Esophagus (tissue), 2 donors: ENCODE results near the gene C1GALT1C1. TPM values are rescaled to one million over a fixed set of nuclear protein-coding genes. Genes with fewer than 3 reads are reported as not detected.

ENCODE experiments used
- H3K27ac ChIP-seq, 2 donors: one replicate each; pipeline ENCODE4 v1.5.1; 2013; ENCODE audit warnings: low read depth in 2 of 2, mild to moderate bottlenecking in 2 of 2, inconsistent platforms in 1 of 2, low read length in 1 of 2, moderate library complexity in 1 of 2
- H3K27me3 ChIP-seq, 2 donors: one replicate each; pipeline ENCODE4 v1.6.1; 2013; ENCODE audit warnings: low read length in 2 of 2, control low read depth in 1 of 2, mild to moderate bottlenecking in 1 of 2; ENCODE audit not compliant: insufficient read depth in 2 of 2, control insufficient read depth in 1 of 2
- H3K36me3 ChIP-seq, 2 donors: one replicate each; pipeline ENCODE4 v1.6.1; 2013; ENCODE audit warnings: low read length in 1 of 2; ENCODE audit not compliant: control insufficient read depth in 2 of 2, insufficient read depth in 2 of 2
- H3K4me1 ChIP-seq, 2 donors: one replicate each; pipeline ENCODE4 v1.6.1; 2013; ENCODE audit warnings: low read length in 1 of 2; ENCODE audit not compliant: control insufficient read depth in 2 of 2, insufficient read depth in 2 of 2
- H3K4me3 ChIP-seq, 2 donors: one replicate each; pipeline ENCODE4 v1.5.1; 2013; ENCODE audit warnings: low read length in 2 of 2, mild to moderate bottlenecking in 2 of 2, low read depth in 1 of 2, moderate library complexity in 1 of 2
- H3K9me3 ChIP-seq, 2 donors: one replicate each; pipeline ENCODE4 v1.6.1; 2013; ENCODE audit warnings: mild to moderate bottlenecking in 2 of 2, low read depth in 1 of 2, low read length in 1 of 2, moderate library complexity in 1 of 2; ENCODE audit not compliant: control insufficient read depth in 2 of 2, insufficient read depth in 1 of 2
- WGBS, 2 donors: extraction: QIAGEN DNeasy Blood & Tissue Kit; methylation state at CpG; one replicate each; pipeline ENCODE4 v1.1.7; 2013; 5-methylcytosine and 5-hydroxymethylcytosine counted together
- polyA plus RNA-seq, 2 donors: library from polyadenylated mRNA; stranded (reverse); fragments of 200-250 nt; gene quantifications; one replicate each; pipeline ENCODE4 v1.2.3, GENCODE V29; 2013
- donor health status: healthy with polysubstance abuse.
- donor health status: Bipolar disorder and iron deficiency.

C1GALT1C1 gene
- polyA plus RNA-seq, 2 donors = 13.2 to 15.0 TPM

- H3K27me3 ChIP-seq = no peaks in the 10 kb centered on the region
- 0 to 21% methylated on average over 5 of the region's 5 CpGs for WGBS, 2 donors
Measured at GRCh38 chrX:120604361-120604782, 25.5 kb downstream of the C1GALT1C1 start.

GRCh38 chrX:120603707-120604360 lies 26.0 kb downstream of the C1GALT1C1 start, which contains the start of gene MCTS1:
MCTS1 (plus strand) TSS chrX:120604101; CDS start chrX:120604237, 136 bp downstream.
- Histone ChIP-seq H3K4me1 (no peaks in the 10 kb centered on the region), H3K36me3 (no peaks in the 10 kb centered on the region), H3K27me3 (no peaks in the 10 kb centered on the region), H3K27ac (peak within 1 kb of the TSS; percentile 91 to 97), H3K4me3 (peak within 1 kb of the TSS; percentile 61 to 67), H3K9me3 (no peaks in the 10 kb centered on the region)
- 1 to 38% methylated on average over 31 of the region's 31 CpGs for WGBS, 2 donors

More at GRCh38 chrX:120604361-120604782, 25.5 kb downstream of the C1GALT1C1 start:
- peak overlapping the region; percentile 61 to 67 for H3K4me3 ChIP-seq
- H3K4me1 ChIP-seq = no peaks in the 10 kb centered on the region
- H3K9me3 ChIP-seq = no peaks in the 10 kb centered on the region
- H3K27ac ChIP-seq = peak overlapping the region; percentile 91 to 97
- H3K36me3 ChIP-seq = no peaks in the 10 kb centered on the region

- no peaks in the 10 kb centered on the region for H3K36me3 ChIP-seq
- H3K9me3 ChIP-seq = no peaks in the 10 kb centered on the region
- H3K4me3 ChIP-seq = no peak overlapping the region
- H3K27ac ChIP-seq = no peak overlapping the region
- H3K4me1 ChIP-seq = no peaks in the 10 kb centered on the region
- 86 to 96% methylated on average over 2 of the region's 2 CpGs for WGBS, 2 donors
- H3K27me3 ChIP-seq = no peaks in the 10 kb centered on the region
Measured at GRCh38 chrX:120585702-120586101, 44.2 kb downstream of the C1GALT1C1 start.

Other genes starting within 250 kb of the C1GALT1C1 start
- gene LAMP2, start 160.8 kb downstream of the C1GALT1C1 start, polyA plus RNA-seq = 10 to 100 TPM; 34.5 to 57.1 TPM
- gene CUL4B, start 69.1 kb downstream of the C1GALT1C1 start, polyA plus RNA-seq = 10 to 100 TPM; 16.7 to 24.2 TPM
- gene MCTS1, start 26.0 kb downstream of the C1GALT1C1 start, polyA plus RNA-seq = 10 to 100 TPM; 32.5 to 49.2 TPM
- not detected for gene CT47B1, start 245.8 kb upstream of the C1GALT1C1 start, polyA plus RNA-seq